A673 (cell line): Measurements from ENCODE around the gene LYZ. TPM values are rescaled to one million over a fixed set of nuclear protein-coding genes. Genes with fewer than 3 reads are reported as not detected.

Source experiments
- Bru-seq: library from RNA; stranded (reverse); fragments of 400-500 nt; gene quantifications from one replicate; lab custom pipeline; 2021; lab: Mats Ljungman, UMichigan
- BruChase-seq, 2 experiments: library from RNA; stranded (reverse); fragments of 400-500 nt; gene quantifications; one replicate each; lab custom pipeline; 2021; lab: Mats Ljungman, UMichigan
- BruUV-seq: library from RNA; stranded (reverse); fragments of 400-500 nt; replicated peaks from 2 replicates; lab custom pipeline; 2021; lab: Mats Ljungman, UMichigan
- CTCF ChIA-PET: fragments of 300-600 bp; sonication (Branson Sonifier 250); formaldehyde crosslinking; loops from one replicate; lab custom pipeline; 2022; ENCODE audit warnings: antibody characterized with exemption; lab: Charles Lee
- POLR2A ChIA-PET: fragments of 300-600 bp; sonication (Branson Sonifier 250); formaldehyde crosslinking; loops from one replicate; lab custom pipeline; 2022; ENCODE audit warnings: antibody characterized with exemption; ENCODE audit not compliant: low non-redundant PET; lab: Charles Lee
- DNase-seq: peaks from one replicate; pipeline ENCODE4 v3.0.0-alpha.2; 2015; ENCODE audit warnings: low spot score
- H3K27ac ChIP-seq: fragments of 200-600 bp; sonication (generic); 2 replicates; pipeline ENCODE4 v1.5.1; 2016; ENCODE audit warnings: mixed run types, low read depth, mild to moderate bottlenecking, mixed read lengths, antibody characterized with exemption, low read length; ENCODE audit not compliant: poor library complexity, severe bottlenecking
- H3K27me3 ChIP-seq: fragments of 200-600 bp; sonication (generic); replicated peaks from 2 replicates; pipeline ENCODE4 v1.6.1; 2017; ENCODE audit warnings: mixed run types, low read depth, mild to moderate bottlenecking, mixed read lengths, antibody characterized with exemption, low read length; ENCODE audit not compliant: insufficient read depth, poor library complexity
- H3K36me3 ChIP-seq: fragments of 200-600 bp; sonication (generic); 2 replicates; pipeline ENCODE4 v1.6.1; 2016; ENCODE audit warnings: mixed run types, mild to moderate bottlenecking, mixed read lengths, antibody characterized with exemption, low read length; ENCODE audit not compliant: insufficient read depth, poor library complexity, severe bottlenecking
- H3K4me1 ChIP-seq: fragments of 200-600 bp; sonication (generic); 2 replicates; pipeline ENCODE4 v1.6.1; 2017; ENCODE audit warnings: mixed run types, mild to moderate bottlenecking, mixed read lengths, antibody characterized with exemption, low read length; ENCODE audit not compliant: insufficient read depth, poor library complexity, severe bottlenecking
- H3K4me3 ChIP-seq: fragments of 200-600 bp; sonication (generic); 2 replicates; pipeline ENCODE4 v1.5.1; 2016; ENCODE audit warnings: low read depth, mixed run types, mild to moderate bottlenecking, mixed read lengths, low read length; ENCODE audit not compliant: poor library complexity, severe bottlenecking
- H3K9me3 ChIP-seq: fragments of 200-600 bp; sonication (generic); 2 replicates; pipeline ENCODE4 v1.6.1; 2016; ENCODE audit warnings: mixed run types, low read depth, mild to moderate bottlenecking, mixed read lengths, antibody characterized with exemption, low read length; ENCODE audit not compliant: poor library complexity, severe bottlenecking
- EZH2 ChIP-seq: fragments of 200-600 bp; sonication (generic); IDR thresholded peaks from 2 replicates; pipeline ENCODE4 v1.6.1; 2017; ENCODE audit warnings: borderline replicate concordance, low read depth, mild to moderate bottlenecking, mixed read lengths, antibody characterized with exemption, low read length; ENCODE audit not compliant: poor library complexity, severe bottlenecking
- intact Hi-C: fragments of 100-400 bp; cut with micrococcal nuclease; formaldehyde crosslinking; loops from one replicate; pipeline ENCODE4 v1.10.0; 2022; ENCODE audit not compliant: unreplicated experiment
- long read RNA-seq: library from polyadenylated mRNA; stranded (forward); transcript quantifications from one replicate; pipeline ENCODE4 v2.0.0, GENCODE V29; 2022
- total RNA-seq: library from RNA; stranded (reverse); gene quantifications from 2 replicates; pipeline ENCODE4 v1.2.3, GENCODE V29; 2021
- TF ChIP-seq, protein P1 (sequence below): fragments of 300-800, 200-600 bp; sonication (generic); conservative IDR thresholded peaks from 2 replicates; pipeline ENCODE4 v1.5.1; 2017; ENCODE audit warnings: low read depth, mild to moderate bottlenecking, antibody characterized with exemption, low read length, moderate library complexity, mixed read lengths

Gene LYZ
- total RNA-seq (0.32 TPM in 1 of 2 replicates, not detected in the other), Bru-seq, nascent RNA (not detected), BruChase-seq, experiment 1, labeled RNA remaining after a 2-hour chase (percentile 19 among the genes with signal in this experiment), BruChase-seq, experiment 2, labeled RNA remaining after a 6-hour chase (percentile 23 among the genes with signal in this experiment)
- long read RNA-seq, result 0 reads

DNA sequence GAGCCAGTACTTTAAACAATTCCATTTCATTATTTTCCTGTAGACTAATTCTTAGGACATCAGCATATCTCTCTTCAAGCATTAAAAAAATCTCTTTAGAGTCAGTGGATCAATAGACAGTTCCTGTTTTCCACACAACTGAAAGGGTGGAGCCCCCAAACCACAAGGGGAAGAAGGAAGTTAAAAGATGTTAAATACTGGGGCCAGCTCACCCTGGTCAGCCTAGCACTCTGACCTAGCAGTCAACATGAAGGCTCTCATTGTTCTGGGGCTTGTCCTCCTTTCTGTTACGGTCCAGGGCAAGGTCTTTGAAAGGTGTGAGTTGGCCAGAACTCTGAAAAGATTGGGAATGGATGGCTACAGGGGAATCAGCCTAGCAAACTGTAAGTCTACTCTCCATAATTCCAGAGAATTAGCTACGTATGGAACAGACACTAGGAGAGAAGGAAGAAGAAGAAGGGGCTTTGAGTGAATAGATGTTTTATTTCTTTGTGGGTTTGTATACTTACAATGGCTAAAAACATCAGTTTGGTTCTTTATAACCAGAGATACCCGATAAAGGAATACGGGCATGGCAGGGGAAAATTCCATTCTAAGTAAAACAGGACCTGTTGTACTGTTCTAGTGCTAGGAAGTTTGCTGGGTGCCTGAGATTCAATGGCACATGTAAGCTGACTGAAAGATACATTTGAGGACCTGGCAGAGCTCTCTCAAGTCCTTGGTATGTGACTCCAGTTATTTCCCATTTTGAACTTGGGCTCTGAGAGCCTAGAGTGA is at the start of gene LYZ:
Gene LYZ (plus strand): TSS at position 220 of the 777 bp plus-strand sequence. CDS start 28 bp downstream, at position 248.
- TF ChIP-seq, protein P1, sequence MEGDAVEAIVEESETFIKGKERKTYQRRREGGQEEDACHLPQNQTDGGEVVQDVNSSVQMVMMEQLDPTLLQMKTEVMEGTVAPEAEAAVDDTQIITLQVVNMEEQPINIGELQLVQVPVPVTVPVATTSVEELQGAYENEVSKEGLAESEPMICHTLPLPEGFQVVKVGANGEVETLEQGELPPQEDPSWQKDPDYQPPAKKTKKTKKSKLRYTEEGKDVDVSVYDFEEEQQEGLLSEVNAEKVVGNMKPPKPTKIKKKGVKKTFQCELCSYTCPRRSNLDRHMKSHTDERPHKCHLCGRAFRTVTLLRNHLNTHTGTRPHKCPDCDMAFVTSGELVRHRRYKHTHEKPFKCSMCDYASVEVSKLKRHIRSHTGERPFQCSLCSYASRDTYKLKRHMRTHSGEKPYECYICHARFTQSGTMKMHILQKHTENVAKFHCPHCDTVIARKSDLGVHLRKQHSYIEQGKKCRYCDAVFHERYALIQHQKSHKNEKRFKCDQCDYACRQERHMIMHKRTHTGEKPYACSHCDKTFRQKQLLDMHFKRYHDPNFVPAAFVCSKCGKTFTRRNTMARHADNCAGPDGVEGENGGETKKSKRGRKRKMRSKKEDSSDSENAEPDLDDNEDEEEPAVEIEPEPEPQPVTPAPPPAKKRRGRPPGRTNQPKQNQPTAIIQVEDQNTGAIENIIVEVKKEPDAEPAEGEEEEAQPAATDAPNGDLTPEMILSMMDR, result no peak
- TF ChIP-seq EZH2, result no peak
- Histone ChIP-seq H3K27ac (no peak within 1 kb of the TSS), H3K4me3 (no peak within 1 kb of the TSS), H3K36me3 (no peaks in the 10 kb centered on the region), H3K27me3 (peaks cover 5% of the 10 kb centered on the region), H3K9me3 (no peaks in the 10 kb centered on the region), H3K4me1 (no peaks in the 10 kb centered on the region)
- ChIA-PET POLR2A (no interaction called here), CTCF (interaction anchor here (0.5 kb wide), 1 partner anchor 57 kb away, joined by 3 read pairs; no protein-coding TSS in a partner anchor)
- BruUV-seq, result no TSS peak
- DNase-seq, result no peak
- intact Hi-C loops, result no loop called here

DNA sequence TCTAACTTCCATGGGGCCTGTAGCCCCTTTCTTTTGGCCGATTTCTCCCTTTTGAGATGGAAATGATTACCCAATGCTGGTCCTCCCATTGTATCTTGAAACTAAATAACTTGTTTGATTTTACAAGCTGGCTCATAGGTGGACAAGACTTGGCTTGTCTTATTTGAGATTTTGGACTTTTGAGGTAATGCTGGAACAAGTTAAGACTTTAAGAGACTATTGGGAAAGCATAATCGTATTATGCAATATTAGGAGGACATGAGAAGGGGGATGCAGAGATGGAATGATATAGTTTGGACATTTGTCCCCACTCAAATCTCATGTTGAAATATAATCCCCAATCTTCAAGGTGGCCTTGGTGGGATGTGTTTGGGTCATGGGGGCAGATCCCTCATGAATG is 49.2 kb upstream of the LYZ start:
- ChIA-PET POLR2A (no interaction called here), CTCF (no interaction called here)
- H3K27ac ChIP-seq, result no peak overlapping the region
- no peak overlapping the region for H3K4me3 ChIP-seq
- no peak for DNase-seq
- no peaks in the 10 kb centered on the region for H3K9me3 ChIP-seq
- TF ChIP-seq EZH2, result no peak
- TF ChIP-seq, protein P1, result no peak
- H3K36me3 ChIP-seq, result no peaks in the 10 kb centered on the region
- peaks cover 6% of the 10 kb centered on the region for H3K27me3 ChIP-seq
- intact Hi-C loops, result loop anchor here (10.0 kb wide), 1 partner anchor 336 kb away; no protein-coding TSS in a partner anchor
- H3K4me1 ChIP-seq, result no peaks in the 10 kb centered on the region
- BruUV-seq, result no TSS peak

DNA sequence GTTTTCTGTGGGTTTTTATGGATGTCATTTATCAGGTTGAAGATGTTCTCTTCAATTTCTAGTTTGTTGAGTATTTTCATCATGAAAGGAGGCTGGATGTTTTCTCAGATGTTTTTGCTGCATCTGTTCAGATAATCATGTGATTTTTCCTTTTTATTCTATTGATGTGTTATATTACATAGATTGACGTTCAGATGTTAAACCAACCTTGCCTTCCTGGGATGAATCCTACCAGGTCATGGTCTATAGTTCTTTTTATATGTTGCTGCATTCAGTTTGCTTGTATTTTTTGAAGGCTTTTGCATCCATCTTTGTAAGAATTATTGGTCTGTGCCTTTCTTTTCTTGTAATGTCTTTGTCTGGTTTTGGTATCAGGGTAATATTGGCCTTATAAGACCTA is 43.9 kb upstream of the LYZ start:
- Histone ChIP-seq H3K27me3 (no peaks in the 10 kb centered on the region), H3K4me1 (no peaks in the 10 kb centered on the region), H3K36me3 (no peaks in the 10 kb centered on the region), H3K4me3 (no peak overlapping the region), H3K9me3 (peaks cover 8% of the 10 kb centered on the region), H3K27ac (no peak overlapping the region)
- DNase-seq, result no peak
- intact Hi-C loops, result no loop called here
- ChIA-PET CTCF (no interaction called here), POLR2A (no interaction called here)
- no TSS peak for BruUV-seq
- no peak for TF ChIP-seq EZH2
- TF ChIP-seq, protein P1, result no peak
